H1 (cell line): ENCODE data around the gene FRS2. TPM values are rescaled to one million over a fixed set of nuclear protein-coding genes. Genes with fewer than 3 reads are reported as not detected.

Experiments
- CTCF ChIA-PET: fragments of 300-600 bp; sonication (Branson Sonifier 250); formaldehyde crosslinking; loops from one replicate; lab custom pipeline; 2021; ENCODE audit not compliant: partially characterized antibody; lab: Charles Lee
- POLR2A ChIA-PET: fragments of 300-600 bp; sonication (Branson Sonifier 250); formaldehyde crosslinking; loops from one replicate; lab custom pipeline; 2021; ENCODE audit warnings: inconsistent platforms; ENCODE audit not compliant: partially characterized antibody; lab: Charles Lee
- DNase-seq, 2 experiments: peaks; one replicate each; pipeline versions ENCODE4 v3.0.0 to v3.0.0-alpha.2; 2010 to 2022; ENCODE audit warnings: low spot score in 2 of 2, low read depth in 1 of 2, mixed read lengths in 1 of 2
- FAIRE-seq: peaks from 2 replicates; lab custom pipeline; 2011; peaks lifted over from hg19 to GRCh38; lab: Jason Lieb, UNC
- H2AFZ ChIP-seq: 2 replicates; pipeline ENCODE4 v1.8.1; 2012; ENCODE audit warnings: low read length, inconsistent platforms
- H2AK5ac ChIP-seq: 2 replicates; pipeline ENCODE4 v1.6.1; 2013; ENCODE audit warnings: low read depth, low read length
- H2BK120ac ChIP-seq: replicated peaks from 2 replicates; pipeline ENCODE3; 2013; ENCODE audit warnings: low read depth, low read length, inconsistent platforms
- H2BK12ac ChIP-seq: 2 replicates; pipeline ENCODE4 v1.6.1; 2013; ENCODE audit warnings: low read depth, low read length
- H2BK15ac ChIP-seq: 2 replicates; pipeline ENCODE4 v1.6.1; 2013; ENCODE audit warnings: low read length
- H2BK20ac ChIP-seq: 2 replicates; pipeline ENCODE4 v1.6.1; 2013; ENCODE audit warnings: low read length
- H2BK5ac ChIP-seq: 2 replicates; pipeline ENCODE4 v1.6.1; 2013; ENCODE audit warnings: low read depth, low read length
- H3K14ac ChIP-seq: 2 replicates; pipeline ENCODE4 v1.6.1; 2013; ENCODE audit warnings: inconsistent platforms; ENCODE audit not compliant: insufficient read length
- H3K18ac ChIP-seq: 2 replicates; pipeline ENCODE4 v1.6.1; 2013; ENCODE audit warnings: low read length; ENCODE audit errors: extremely low read depth
- H3K23ac ChIP-seq: 2 replicates; pipeline ENCODE4 v1.6.1; 2013; ENCODE audit warnings: inconsistent platforms; ENCODE audit not compliant: insufficient read length
- H3K23me2 ChIP-seq: 2 replicates; pipeline ENCODE4 v1.6.1; 2013; ENCODE audit warnings: low read depth, low read length
- H3K27ac ChIP-seq: 2 replicates; pipeline ENCODE4 v1.6.1; 2011; ENCODE audit warnings: low read depth, low read length, inconsistent platforms
- H3K27me3 ChIP-seq, 4 experiments: replicated peaks in 1 of 4; 1 replicate in 1 of 4; 2 replicates in 3 of 4; pipeline versions ENCODE4 v1.6.1 to v1.8.1; 2011 to 2013; ENCODE audit warnings: low read length in 3 of 4, mild to moderate bottlenecking in 3 of 4, inconsistent platforms in 2 of 4, mixed read lengths in 2 of 4, moderate library complexity in 1 of 4; ENCODE audit not compliant: control insufficient read depth in 3 of 4, insufficient read depth in 3 of 4; ENCODE audit errors: extremely low read depth in 1 of 4
- H3K36me3 ChIP-seq, 4 experiments: 2 replicates each; pipeline versions ENCODE4 v1.6.1 to v1.8.1; 2011 to 2013; ENCODE audit warnings: mild to moderate bottlenecking in 4 of 4, low read length in 3 of 4, moderate library complexity in 2 of 4, control low read depth in 1 of 4, inconsistent platforms in 1 of 4; ENCODE audit not compliant: insufficient read depth in 4 of 4, control insufficient read depth in 2 of 4
- H3K4ac ChIP-seq: replicated peaks from 2 replicates; pipeline ENCODE3; 2013; ENCODE audit warnings: low read length, low read depth, mixed read lengths, inconsistent platforms; ENCODE audit not compliant: insufficient read length
- H3K4me1 ChIP-seq, 4 experiments: replicated peaks in 1 of 4; 1 replicate in 1 of 4; 2 replicates in 3 of 4; pipeline versions ENCODE4 v1.6.1 to v1.8.1; 2011 to 2013; ENCODE audit warnings: low read length in 3 of 4, inconsistent platforms in 2 of 4, mixed read lengths in 1 of 4; ENCODE audit not compliant: insufficient read depth in 4 of 4, control insufficient read depth in 3 of 4
- H3K4me2 ChIP-seq, 2 experiments: 2 replicates each; pipeline versions ENCODE4 v1.6.1 to v1.8.1; 2011 to 2013; ENCODE audit warnings: low read depth in 2 of 2, low read length in 2 of 2, control low read depth in 1 of 2, inconsistent platforms in 1 of 2, mild to moderate bottlenecking in 1 of 2; ENCODE audit not compliant: insufficient read depth in 1 of 2
- H3K4me3 ChIP-seq, 4 experiments: fragments of 200-600, 300-600 bp in 1 of 4; sonication (generic), shearing (Covaris generic), sonication (Bioruptor Twin) in 1 of 4; 2 replicates each; pipeline versions ENCODE4 v1.5.1 to v1.8.1; 2011 to 2016; ENCODE audit warnings: low read length in 4 of 4, low read depth in 3 of 4, control low read depth in 2 of 4, inconsistent platforms in 2 of 4, mild to moderate bottlenecking in 2 of 4, mixed read lengths in 1 of 4, moderate library complexity in 1 of 4; ENCODE audit not compliant: insufficient read depth in 2 of 4; ENCODE audit errors: extremely low read depth in 1 of 4
- H3K56ac ChIP-seq: replicated peaks from 2 replicates; pipeline ENCODE3; 2013; ENCODE audit warnings: low read depth, mild to moderate bottlenecking, mixed read lengths, low read length, inconsistent platforms; ENCODE audit not compliant: insufficient read length
- H3K79me1 ChIP-seq: 2 replicates; pipeline ENCODE4 v1.6.1; 2013; ENCODE audit warnings: low read depth, low read length, control low read depth
- H3K79me2 ChIP-seq, 2 experiments: 2 replicates each; pipeline versions ENCODE4 v1.6.1 to v1.8.1; 2012 to 2013; ENCODE audit warnings: low read length in 2 of 2, mild to moderate bottlenecking in 2 of 2, inconsistent platforms in 1 of 2; ENCODE audit not compliant: insufficient read depth in 2 of 2, control insufficient read depth in 1 of 2
- H3K9ac ChIP-seq, 4 experiments: replicated peaks in 1 of 4; 1 replicate in 1 of 4; 2 replicates in 3 of 4; pipeline versions ENCODE4 v1.6.1 to v1.8.1; 2011 to 2013; ENCODE audit warnings: low read depth in 3 of 4, low read length in 3 of 4, control low read depth in 2 of 4, mild to moderate bottlenecking in 2 of 4, moderate library complexity in 2 of 4, inconsistent platforms in 1 of 4; ENCODE audit errors: extremely low read depth in 1 of 4
- H3K9me3 ChIP-seq, 2 experiments: 2 replicates each; pipeline versions ENCODE4 v1.6.1 to v1.8.1; 2012 to 2013; ENCODE audit warnings: mild to moderate bottlenecking in 2 of 2, moderate library complexity in 2 of 2, control low read depth in 1 of 2, inconsistent platforms in 1 of 2, low read depth in 1 of 2, low read length in 1 of 2, mixed read lengths in 1 of 2; ENCODE audit not compliant: insufficient read depth in 2 of 2
- H4K20me1 ChIP-seq, 2 experiments: replicated peaks in 1 of 2; 2 replicates each; pipeline versions ENCODE3 to v1.8.1; 2011 to 2013; ENCODE audit warnings: inconsistent platforms in 2 of 2, low read length in 2 of 2, mild to moderate bottlenecking in 1 of 2; ENCODE audit not compliant: insufficient read depth in 2 of 2, control insufficient read depth in 1 of 2
- H4K5ac ChIP-seq: 2 replicates; pipeline ENCODE4 v1.6.1; 2013; ENCODE audit warnings: low read length, low read depth, mixed read lengths, inconsistent platforms; ENCODE audit not compliant: insufficient read length
- H4K8ac ChIP-seq: 2 replicates; pipeline ENCODE4 v1.8.0; 2013; ENCODE audit warnings: mild to moderate bottlenecking, moderate library complexity, low read length, inconsistent platforms; ENCODE audit not compliant: insufficient read depth; ENCODE audit errors: extremely low read depth
- H4K91ac ChIP-seq: replicated peaks from 2 replicates; pipeline ENCODE3; 2013; ENCODE audit warnings: low read length, mixed read lengths, inconsistent platforms; ENCODE audit not compliant: insufficient read length
- BCL11A ChIP-seq, 2 experiments: IDR thresholded peaks; one replicate each; pipeline ENCODE4 v1.6.1; 2011; ENCODE audit warnings: low read depth in 2 of 2, low read length in 2 of 2, mild to moderate bottlenecking in 2 of 2
- CBX5 ChIP-seq: fragments of 300-800, 300-1000 bp; sonication (generic); IDR thresholded peaks from 2 replicates; pipeline ENCODE4 v1.7.1; 2016; ENCODE audit warnings: antibody characterized with exemption, low read length, low read depth
- CBX8 ChIP-seq: fragments of 300-800, 300-1000 bp; sonication (generic); IDR thresholded peaks from 2 replicates; pipeline ENCODE4 v1.7.1; 2016; ENCODE audit warnings: low read depth, low read length, borderline replicate concordance
- CREB1 ChIP-seq: IDR thresholded peaks from 2 replicates; pipeline ENCODE4 v1.6.1; 2012; ENCODE audit warnings: inconsistent platforms
- EGR1 ChIP-seq: IDR thresholded peaks from 2 replicates; pipeline ENCODE4 v1.6.1; 2011; ENCODE audit warnings: low read depth, low read length, borderline replicate concordance
- EP300 ChIP-seq, 2 experiments: IDR thresholded peaks; 1 replicate in 1 of 2; 2 replicates in 1 of 2; pipeline ENCODE4 v1.6.1; 2011 to 2012; ENCODE audit warnings: low read depth in 2 of 2, low read length in 2 of 2, mild to moderate bottlenecking in 2 of 2, borderline replicate concordance in 1 of 2, inconsistent platforms in 1 of 2, moderate library complexity in 1 of 2
- EZH2 ChIP-seq: fragments of 200-600 bp; sonication (generic); IDR thresholded peaks from 2 replicates; pipeline ENCODE4 v1.7.1; 2012; ENCODE audit warnings: low read depth, mild to moderate bottlenecking, moderate library complexity, low read length, inconsistent platforms; ENCODE audit not compliant: severe bottlenecking
- PHF8 ChIP-seq: fragments of 200-600 bp; sonication (generic); conservative IDR thresholded peaks from 2 replicates; pipeline ENCODE4 v1.7.1; 2012; ENCODE audit warnings: low read depth, mild to moderate bottlenecking, inconsistent platforms, low read length, moderate library complexity
- POU5F1 ChIP-seq: IDR thresholded peaks from 2 replicates; pipeline ENCODE4 v1.6.1; 2011; ENCODE audit warnings: low read depth, mild to moderate bottlenecking, low read length, moderate library complexity
- SAP30 ChIP-seq: fragments of 300-600 bp; sonication (generic); IDR thresholded peaks from 2 replicates; pipeline ENCODE4 v1.7.1; 2012; ENCODE audit warnings: low read length, moderate library complexity, mild to moderate bottlenecking, inconsistent platforms; ENCODE audit not compliant: insufficient read depth, insufficient replicate concordance
- SIRT6 ChIP-seq: IDR thresholded peaks from one replicate; pipeline ENCODE4 v1.7.1; 2012; ENCODE audit warnings: low read length, inconsistent platforms
- SP1 ChIP-seq: IDR thresholded peaks from 2 replicates; pipeline ENCODE4 v1.6.1; 2011; ENCODE audit warnings: low read depth, low read length
- TAF1 ChIP-seq: IDR thresholded peaks from 2 replicates; pipeline ENCODE4 v1.6.1; 2011; ENCODE audit warnings: mild to moderate bottlenecking, low read depth, low read length
- YY1 ChIP-seq: IDR thresholded peaks from 2 replicates; pipeline ENCODE4 v1.6.1; 2011; ENCODE audit warnings: low read depth, mild to moderate bottlenecking, low read length
- WGBS, 2 experiments: shearing (Covaris generic) in 1 of 2; methylation state at CpG; one replicate each; pipeline versions ENCODE4 v1.1.6 to v1.1.7; 2013 to 2015; ENCODE audit warnings: low lambda C conversion rate in 2 of 2, mixed read lengths in 2 of 2, inconsistent platforms in 1 of 2, low coverage in 1 of 2, missing lambda C conversion rate in 1 of 2; ENCODE audit not compliant: insufficient replicate concordance in 2 of 2, insufficient coverage in 1 of 2, insufficient read length in 1 of 2; ENCODE audit errors: extremely low coverage in 1 of 2, missing lambda C conversion rate in 1 of 2; 5-methylcytosine and 5-hydroxymethylcytosine counted together
- polyA plus RNA-seq, 7 experiments: library from polyadenylated mRNA; depleted of rRNA in 3 of 7; stranded (reverse) in 5 of 7; unstranded in 2 of 7; fragments of >200 nt in 5 of 7; fragments of 200-250 nt in 2 of 7; gene quantifications; 1 replicate in 5 of 7; 2 replicates in 1 of 7; 4 replicates in 1 of 7; pipeline versions ENCODE4 v1.2.1 to v1.2.3, GENCODE V29; 2011 to 2013; ENCODE audit warnings: missing spikeins in 2 of 7, mixed read lengths in 2 of 7
- total RNA-seq: library from RNA; stranded (reverse); fragmentation: NEBNext Ultra II Directional; extraction: Animal tissue kit (Norgen Biotek cat#: 25700); gene quantifications from 2 replicates; pipeline ENCODE4 v1.2.1, GENCODE V29; 2021
- TF ChIP-seq, protein P1 (sequence below): IDR thresholded peaks from 2 replicates; pipeline ENCODE4 v1.6.1; 2012; ENCODE audit warnings: inconsistent platforms

FRS2 gene
- total and polyA plus RNA-seq, 2 of the 8 experiments (the other 6 are each of a cell fraction or from before 2014, with no cell fraction given): 10.3 to 35.8 TPM

DNA sequence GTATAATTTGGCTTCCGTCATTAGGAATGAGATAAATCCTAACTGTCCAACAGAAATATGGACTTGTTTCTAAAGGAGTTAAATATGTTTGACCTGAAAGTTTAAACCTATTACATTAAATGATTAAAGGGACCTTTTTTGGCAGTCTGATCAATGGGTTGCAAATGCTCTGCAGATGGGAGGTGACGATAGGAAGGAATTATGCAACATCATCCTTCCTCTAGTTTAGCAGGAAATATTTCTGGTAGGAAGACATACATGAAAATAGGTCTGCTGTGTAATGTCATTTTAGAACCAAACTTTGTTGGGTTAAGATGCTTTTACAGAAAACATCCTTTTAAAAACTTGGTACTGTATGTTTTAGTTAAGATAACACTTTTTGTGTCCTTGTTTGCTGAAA is 137.9 kb downstream of the FRS2 start:
- CTCF ChIA-PET: interaction anchor here (0.6 to 0.7 kb wide), 2 partner anchors 21 to 225 kb away, joined by 3 read pairs; no protein-coding TSS in a partner anchor
- Histone ChIP-seq H3K9me3 (no peaks in the 10 kb centered on the region), H3K56ac (no peak overlapping the region), H2BK5ac (no peak overlapping the region), H3K36me3 (peaks cover 0 to 4% (median 2%) of the 10 kb centered on the region in 4 experiments; a peak in 3 of 8 replicates), H3K23ac (no peak overlapping the region), H3K18ac (no peak overlapping the region), H3K4ac (no peak overlapping the region), H2BK120ac (no peak overlapping the region), H3K79me1 (no peaks in the 10 kb centered on the region), H3K27ac (no peak overlapping the region), H3K9ac (no peak overlapping the region), H2BK15ac (no peak overlapping the region), H3K4me1 (no peaks in the 10 kb centered on the region), H3K4me3 (no peak overlapping the region), H4K5ac (no peak overlapping the region), H3K79me2 (no peaks in the 10 kb centered on the region), H3K4me2 (no peak overlapping the region), H2AFZ (no peak overlapping the region), H4K20me1 (no peaks in the 10 kb centered on the region), H3K23me2 (no peaks in the 10 kb centered on the region), H3K14ac (no peak overlapping the region), H2AK5ac (no peak overlapping the region), H3K27me3 (no peaks in the 10 kb centered on the region), H4K91ac (no peak overlapping the region), H4K8ac (no peak overlapping the region), H2BK12ac (no peak overlapping the region), H2BK20ac (no peak overlapping the region)
- DNase-seq (no peak), FAIRE-seq (no peak)
- POLR2A ChIA-PET: interaction anchor here (0.7 to 1.1 kb wide), 2 partner anchors 13 to 927 kb away, joined by 3 to 5 read pairs; no protein-coding TSS in a partner anchor
- WGBS, 2 experiments: 79% methylated on average over 2 of the region's 2 CpGs; no CpG with 5 or more reads in 1 of the 2 experiments
- no peak for TF ChIP-seq BCL11A (IDR thresholded peaks at IDR 0.05; ENCODE audit: low read depth in 2 of 2, low read length in 2 of 2)
- TF ChIP-seq POU5F1: no peak
- TF ChIP-seq SP1: no peak
- TF ChIP-seq CREB1: no peak
- no peak for TF ChIP-seq CBX8
- TF ChIP-seq EGR1: no peak
- no peak for TF ChIP-seq EZH2
- TF ChIP-seq, protein P1, sequence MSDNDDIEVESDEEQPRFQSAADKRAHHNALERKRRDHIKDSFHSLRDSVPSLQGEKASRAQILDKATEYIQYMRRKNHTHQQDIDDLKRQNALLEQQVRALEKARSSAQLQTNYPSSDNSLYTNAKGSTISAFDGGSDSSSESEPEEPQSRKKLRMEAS: no peak
- no peak for TF ChIP-seq SAP30
- no peak for TF ChIP-seq TAF1
- TF ChIP-seq EP300 (IDR thresholded peaks at IDR 0.05; ENCODE audit: borderline replicate concordance in 1 of 2, low read depth in 2 of 2, low read length in 2 of 2): no peak
- no peak for TF ChIP-seq YY1
- no peak for TF ChIP-seq PHF8
- TF ChIP-seq CBX5: no peak
- TF ChIP-seq SIRT6: no peak
